M059J (cell line): ENCODE results near the gene DNAJC5. TPM values are rescaled to one million over a fixed set of nuclear protein-coding genes. Genes with fewer than 3 reads are reported as not detected.

Source experiments
- DNase-seq: peaks from one replicate; pipeline ENCODE4 v3.0.0-alpha.2; 2012; ENCODE audit warnings: low read depth
- total RNA-seq: library from RNA; depleted of rRNA; stranded (reverse); fragments of >200 nt; shearing (Covaris generic); gene quantifications from 2 replicates; pipeline ENCODE4 v1.2.3, GENCODE V29; 2014; rRNA removed

DNAJC5 gene
- total RNA-seq, 1 experiment from 2014 or later = 68.7 TPM

DNA sequence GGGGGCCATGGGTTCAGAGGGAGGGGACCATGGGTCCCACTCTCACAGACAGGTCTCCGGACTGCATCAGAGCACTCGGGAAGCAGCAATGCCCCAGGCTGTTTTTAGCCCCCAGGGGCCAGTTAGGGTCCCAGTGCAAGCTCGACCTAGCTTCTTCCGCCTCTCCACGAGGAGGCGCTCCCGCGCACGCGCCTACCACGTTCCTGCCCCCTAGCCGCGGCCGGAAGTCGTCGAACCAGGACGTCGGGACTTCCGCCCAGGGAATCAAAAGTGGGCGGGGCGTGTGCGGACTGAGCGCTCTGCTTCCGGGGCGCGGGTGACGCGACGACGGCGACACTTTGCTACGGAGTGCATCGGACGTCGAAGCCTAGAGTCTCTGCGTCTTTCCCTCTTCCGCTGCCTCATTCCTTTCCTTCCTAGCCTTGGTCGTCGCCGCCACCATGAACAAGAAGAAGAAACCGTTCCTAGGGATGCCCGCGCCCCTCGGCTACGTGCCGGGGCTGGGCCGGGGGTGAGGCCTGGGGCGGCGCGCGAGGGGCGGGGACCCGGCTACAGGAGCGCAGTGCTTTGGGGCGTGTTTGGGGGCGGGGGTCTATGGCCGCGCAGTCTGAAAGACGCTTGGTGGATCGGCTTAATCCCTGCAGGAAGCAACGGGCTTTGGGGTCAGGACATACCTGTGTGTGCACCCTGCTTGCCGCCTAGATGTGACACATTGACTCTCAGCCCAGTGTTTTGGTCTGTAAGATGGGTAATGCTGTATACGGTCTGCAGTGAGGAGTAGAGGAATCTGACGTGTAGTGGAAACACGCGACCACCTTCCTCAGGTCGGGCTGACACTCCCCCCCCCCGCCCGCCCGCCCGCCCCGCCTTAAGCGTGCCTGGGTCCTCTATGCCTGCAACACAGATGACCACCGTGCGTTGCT, 86.1 kb downstream of the DNAJC5 start, which contains the start of gene PRPF6:
TSS of gene PRPF6 (plus strand) at position 327 of the 923 bp plus-strand sequence. CDS start at position 441, 114 bp downstream.
- peak; percentile 97 for DNase-seq

DNA sequence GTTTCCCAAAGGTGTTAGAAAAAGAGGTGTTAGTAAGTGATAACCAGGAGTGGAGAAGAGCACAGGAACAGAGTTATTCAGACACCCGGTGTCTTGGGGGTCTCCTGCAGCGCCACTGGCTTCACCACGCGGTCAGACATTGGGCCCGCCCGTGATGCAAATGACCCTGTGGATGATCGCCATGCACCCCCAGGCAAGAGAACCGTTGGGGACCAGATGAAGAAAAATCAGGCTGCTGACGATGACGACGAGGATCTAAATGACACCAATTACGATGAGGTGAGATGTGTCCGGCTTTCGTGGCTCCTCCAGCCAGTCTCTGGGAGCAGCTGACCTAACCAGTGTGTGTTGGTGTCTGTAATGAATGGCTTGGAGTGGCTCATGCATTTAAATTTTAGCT, 88.0 kb downstream of the DNAJC5 start:
- DNase-seq = no peak

Other genes with a start within 250 kb of the DNAJC5 start
- gene STMN3, start 241.7 kb upstream of the DNAJC5 start, total RNA-seq = 0.89 and 2.6 TPM in 2 replicates
- gene RTEL1, start 236.8 kb upstream of the DNAJC5 start, total RNA-seq = 4.0 and 9.9 TPM in 2 replicates
- 1.9 TPM in 1 of 2 replicates, not detected in the other for gene TNFRSF6B, start 198.5 kb upstream of the DNAJC5 start, total RNA-seq
- 29.1 and 56.3 TPM in 2 replicates for gene ARFRP1, start 187.2 kb upstream of the DNAJC5 start, total RNA-seq
- gene ZGPAT, start 187.1 kb upstream of the DNAJC5 start, total RNA-seq = 24.2 and 25.7 TPM in 2 replicates
- gene LIME1, start 158.5 kb upstream of the DNAJC5 start, total RNA-seq = 0.12 and 4.4 TPM in 2 replicates
- 36.9 and 59.3 TPM in 2 replicates for gene SLC2A4RG, start 155.3 kb upstream of the DNAJC5 start, total RNA-seq
- gene ZBTB46, start 63.9 kb upstream of the DNAJC5 start, total RNA-seq = 2.5 and 3.1 TPM in 2 replicates
- not detected in 2 replicates for gene ABHD16B, start 33.6 kb upstream of the DNAJC5 start, total RNA-seq
- gene TPD52L2, start 29.9 kb upstream of the DNAJC5 start, total RNA-seq = 130 and 152 TPM in 2 replicates
- 23.9 and 32.2 TPM in 2 replicates for gene UCKL1, start 61.3 kb downstream of the DNAJC5 start, total RNA-seq
- 7.7 and 17.7 TPM in 2 replicates for gene ZNF512B, start 74.8 kb downstream of the DNAJC5 start, total RNA-seq
- 0.42 and 1.2 TPM in 2 replicates for gene SAMD10, start 84.5 kb downstream of the DNAJC5 start, total RNA-seq
- gene PRPF6, start 86.0 kb downstream of the DNAJC5 start, total RNA-seq = 77.2 and 106 TPM in 2 replicates
- gene C20orf204, start 141.1 kb downstream of the DNAJC5 start, total RNA-seq = 0.02 TPM in 2 replicates
- not detected in 2 replicates for gene SOX18, start 154.5 kb downstream of the DNAJC5 start, total RNA-seq
- 21.1 and 28.7 TPM in 2 replicates for gene TCEA2, start 168.1 kb downstream of the DNAJC5 start, total RNA-seq
- gene RGS19, start 184.4 kb downstream of the DNAJC5 start, total RNA-seq = 23.7 and 33.6 TPM in 2 replicates
- 0.59 TPM in 1 of 2 replicates, not detected in the other for gene OPRL1, start 185.0 kb downstream of the DNAJC5 start, total RNA-seq
- gene LKAAEAR1, start 189.3 kb downstream of the DNAJC5 start, total RNA-seq = not detected in 2 replicates
- gene NPBWR2, start 212.4 kb downstream of the DNAJC5 start, total RNA-seq = not detected in 2 replicates